Kidney (tissue), 14 donors: ENCODE results near the gene CRTC3. TPM values are rescaled to one million over a fixed set of nuclear protein-coding genes. Genes with fewer than 3 reads are reported as not detected.

Experiments
- DNase-seq, 5 donors: peaks; one replicate each; pipeline ENCODE4 v3.0.0-alpha.2; 2013 to 2020
- FAIRE-seq: peaks from 2 replicates; lab custom pipeline; 2012; peaks lifted over from hg19 to GRCh38; lab: Jason Lieb, UNC
- H3K27ac ChIP-seq, 2 donors: one replicate each; pipeline ENCODE4 v1.7.0; 2013; ENCODE audit warnings: low read depth in 2 of 2, low read length in 2 of 2, inconsistent platforms in 1 of 2
- H3K27me3 ChIP-seq: one replicate; pipeline ENCODE4 v1.7.1; 2013; ENCODE audit warnings: low read length, inconsistent platforms; ENCODE audit not compliant: control insufficient read depth, insufficient read depth
- H3K36me3 ChIP-seq, 3 donors: one replicate each; pipeline versions ENCODE4 v1.7.0 to v1.7.1; 2013; ENCODE audit warnings: low read length in 3 of 3, control low read depth in 1 of 3, inconsistent platforms in 1 of 3; ENCODE audit not compliant: insufficient read depth in 3 of 3, control insufficient read depth in 2 of 3
- H3K4me1 ChIP-seq, 3 donors: one replicate each; pipeline versions ENCODE4 v1.7.0 to v1.7.1; 2013; ENCODE audit warnings: low read length in 3 of 3, inconsistent platforms in 1 of 3, low read depth in 1 of 3; ENCODE audit not compliant: control insufficient read depth in 2 of 3, insufficient read depth in 2 of 3
- H3K4me3 ChIP-seq, 3 donors: one replicate each; pipeline versions ENCODE4 v1.7.0 to v1.8.1; 2013; ENCODE audit warnings: low read length in 3 of 3, control low read depth in 1 of 3, inconsistent platforms in 1 of 3
- H3K9ac ChIP-seq, 3 donors: one replicate each; pipeline versions ENCODE4 v1.7.0 to v1.7.1; 2013; ENCODE audit warnings: low read length in 3 of 3, control low read depth in 1 of 3, inconsistent platforms in 1 of 3
- H3K9me3 ChIP-seq, 3 donors: one replicate each; pipeline versions ENCODE4 v1.7.0 to v1.7.1; 2013; ENCODE audit warnings: low read length in 3 of 3, control low read depth in 1 of 3, inconsistent platforms in 1 of 3; ENCODE audit not compliant: control insufficient read depth in 2 of 3, insufficient read depth in 1 of 3
- intact Hi-C: fragments of 100-400 bp; cut with DNase I; formaldehyde crosslinking; loops from one replicate; pipeline ENCODE4 v1.11.1; 2022
- polyA plus RNA-seq: library from polyadenylated mRNA; stranded (reverse); fragments of 350-450 nt; fragmentation: Illumina TruSeq; extraction: RNeasy Lipid Tissue Mini Kit (QIAGEN cat#74804); gene quantifications from one replicate; pipeline ENCODE4 v1.2.3, GENCODE V29; 2014; ENCODE audit warnings: low read depth, low replicate concordance; ENCODE audit not compliant: insufficient read depth
- total RNA-seq: library from RNA; stranded (reverse); fragmentation: NEBNext Ultra II Directional; extraction: Animal tissue kit (Norgen Biotek cat#: 25700); gene quantifications from one replicate; pipeline ENCODE4 v1.2.1, GENCODE V29; 2021
- TF ChIP-seq, protein P1 (sequence below): IDR thresholded peaks from 3 replicates; pipeline ENCODE4 v1.5.1; 2012; ENCODE audit warnings: mild to moderate bottlenecking, moderate library complexity, borderline replicate concordance; ENCODE audit not compliant: insufficient read depth; ENCODE audit errors: extremely low read depth
- donor health status: control.
- donor health status: control.
- donor health status: control.
- donor health status: control.
- donor health status: control.
- donor health status: DM: yes; HTN: yes; CAD: no.
- donor health status: Normal renal cell carcinoma (clear cell type).

Gene CRTC3
- total and polyA plus RNA-seq, 2 donors from 2014 or later: 9.2 to 49.0 TPM

DNA sequence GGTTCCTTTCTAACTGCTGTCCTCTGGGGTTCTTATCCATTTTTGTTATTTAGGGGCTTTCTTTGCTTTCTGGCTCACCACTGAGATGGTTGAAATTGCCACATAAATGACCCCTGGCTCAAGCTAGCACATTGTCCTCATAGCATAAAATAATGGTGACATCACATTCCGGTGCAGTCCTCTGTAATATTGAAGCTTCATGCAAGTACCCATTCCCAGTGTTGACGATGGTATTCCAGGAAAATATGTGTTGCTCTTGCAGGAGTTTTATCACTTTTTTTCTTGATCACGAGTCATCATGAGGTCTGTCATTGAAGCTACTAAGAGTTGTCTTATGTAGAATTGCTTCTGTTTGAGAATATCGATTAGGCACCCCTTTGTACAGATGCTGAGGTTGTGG, 56.1 kb downstream of the CRTC3 start:
- no peak for FAIRE-seq
- intact Hi-C loops: no loop called here
- no peaks in the 10 kb centered on the region for H3K36me3 ChIP-seq
- no peaks in the 10 kb centered on the region for H3K27me3 ChIP-seq
- TF ChIP-seq, protein P1, sequence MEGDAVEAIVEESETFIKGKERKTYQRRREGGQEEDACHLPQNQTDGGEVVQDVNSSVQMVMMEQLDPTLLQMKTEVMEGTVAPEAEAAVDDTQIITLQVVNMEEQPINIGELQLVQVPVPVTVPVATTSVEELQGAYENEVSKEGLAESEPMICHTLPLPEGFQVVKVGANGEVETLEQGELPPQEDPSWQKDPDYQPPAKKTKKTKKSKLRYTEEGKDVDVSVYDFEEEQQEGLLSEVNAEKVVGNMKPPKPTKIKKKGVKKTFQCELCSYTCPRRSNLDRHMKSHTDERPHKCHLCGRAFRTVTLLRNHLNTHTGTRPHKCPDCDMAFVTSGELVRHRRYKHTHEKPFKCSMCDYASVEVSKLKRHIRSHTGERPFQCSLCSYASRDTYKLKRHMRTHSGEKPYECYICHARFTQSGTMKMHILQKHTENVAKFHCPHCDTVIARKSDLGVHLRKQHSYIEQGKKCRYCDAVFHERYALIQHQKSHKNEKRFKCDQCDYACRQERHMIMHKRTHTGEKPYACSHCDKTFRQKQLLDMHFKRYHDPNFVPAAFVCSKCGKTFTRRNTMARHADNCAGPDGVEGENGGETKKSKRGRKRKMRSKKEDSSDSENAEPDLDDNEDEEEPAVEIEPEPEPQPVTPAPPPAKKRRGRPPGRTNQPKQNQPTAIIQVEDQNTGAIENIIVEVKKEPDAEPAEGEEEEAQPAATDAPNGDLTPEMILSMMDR: no peak
- H3K4me1 ChIP-seq: no peaks in the 10 kb centered on the region
- no peak for DNase-seq
- H3K4me3 ChIP-seq: no peak overlapping the region
- no peak overlapping the region for H3K9ac ChIP-seq
- H3K9me3 ChIP-seq: no peaks in the 10 kb centered on the region
- no peak overlapping the region for H3K27ac ChIP-seq

DNA sequence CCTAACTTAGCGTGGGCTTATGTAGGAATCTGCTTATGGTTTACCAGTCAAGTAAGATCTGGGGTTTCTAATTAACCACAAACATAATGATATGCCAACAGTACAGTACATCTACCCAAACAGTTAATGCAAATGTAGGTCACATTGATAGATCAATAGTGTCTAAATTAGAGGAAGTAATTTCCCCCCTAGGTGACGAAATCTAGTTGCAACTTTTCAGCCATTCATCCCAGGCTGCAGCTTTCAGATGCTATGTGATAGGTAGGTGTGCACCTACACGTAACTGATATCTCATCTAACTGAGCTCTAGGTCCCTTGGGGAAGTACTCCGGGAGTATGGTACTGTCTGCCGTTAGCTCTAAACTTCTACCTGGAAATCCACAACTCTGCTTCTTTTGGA, 57.2 kb downstream of the CRTC3 start:
- H3K27ac ChIP-seq: no peak overlapping the region
- no peaks in the 10 kb centered on the region for H3K36me3 ChIP-seq
- DNase-seq (no peak), FAIRE-seq (no peak)
- H3K9me3 ChIP-seq: no peaks in the 10 kb centered on the region
- TF ChIP-seq, protein P1: no peak
- H3K9ac ChIP-seq: no peak overlapping the region
- intact Hi-C loops: no loop called here
- H3K27me3 ChIP-seq: no peaks in the 10 kb centered on the region
- no peak overlapping the region for H3K4me3 ChIP-seq
- H3K4me1 ChIP-seq: no peaks in the 10 kb centered on the region

DNA sequence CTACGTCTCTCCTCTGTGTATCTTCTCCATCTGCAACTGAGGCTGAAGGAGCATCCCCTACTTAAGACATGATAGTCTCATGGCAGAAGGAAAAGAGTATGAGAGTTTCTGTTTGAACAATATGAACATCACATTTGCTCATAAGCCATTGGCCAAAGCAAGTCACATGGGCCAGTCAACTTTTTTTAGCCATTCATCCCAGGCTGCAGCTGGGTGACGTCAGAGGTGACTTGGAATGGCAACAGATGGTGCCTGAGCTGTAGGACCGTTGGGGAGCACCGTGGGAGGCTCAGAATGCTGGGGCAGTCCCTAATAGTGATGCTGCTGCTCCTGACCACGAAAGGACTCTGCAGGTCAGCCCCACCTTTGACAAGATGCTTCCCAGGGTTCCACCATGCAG, 58.7 kb downstream of the CRTC3 start:
- H3K4me1 ChIP-seq: no peaks in the 10 kb centered on the region
- no peak for FAIRE-seq
- DNase-seq: no peak
- TF ChIP-seq, protein P1: no peak
- H3K4me3 ChIP-seq: no peak overlapping the region
- H3K36me3 ChIP-seq: no peaks in the 10 kb centered on the region
- no peak overlapping the region for H3K27ac ChIP-seq
- no peaks in the 10 kb centered on the region for H3K27me3 ChIP-seq
- no peaks in the 10 kb centered on the region for H3K9me3 ChIP-seq
- intact Hi-C loops: no loop called here
- H3K9ac ChIP-seq: no peak overlapping the region

DNA sequence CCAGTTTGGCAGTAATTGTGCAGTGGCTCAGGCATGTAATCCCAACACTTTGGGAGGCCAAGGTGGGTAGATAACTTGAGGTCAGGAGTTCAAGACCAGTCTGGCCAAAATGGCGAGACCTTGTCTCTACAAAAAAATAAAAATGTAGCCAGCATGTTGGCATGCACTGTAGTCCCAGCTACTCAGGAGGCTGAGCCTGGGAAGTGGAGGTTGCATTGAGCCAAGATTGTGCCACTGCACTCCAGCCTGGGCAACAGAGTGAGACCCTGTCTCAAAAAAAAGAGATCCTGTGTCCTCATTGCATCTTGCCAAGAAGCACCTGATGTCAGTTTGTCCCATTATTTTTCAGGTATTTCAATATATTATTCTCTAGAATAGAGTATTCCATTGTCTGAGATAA, 61.8 kb downstream of the CRTC3 start:
- intact Hi-C loops: no loop called here
- DNase-seq (no peak), FAIRE-seq (no peak)
- Histone ChIP-seq H3K4me1 (no peaks in the 10 kb centered on the region), H3K9me3 (no peaks in the 10 kb centered on the region), H3K27ac (no peak overlapping the region), H3K4me3 (no peak overlapping the region), H3K9ac (no peak overlapping the region), H3K27me3 (no peaks in the 10 kb centered on the region), H3K36me3 (no peaks in the 10 kb centered on the region)
- TF ChIP-seq, protein P1: no peak
